Dermis blood vessel endothelial cell (primary cell): ENCODE data around the gene P2RY12. TPM values are rescaled to one million over a fixed set of nuclear protein-coding genes. Genes with fewer than 3 reads are reported as not detected.

Experiments
- DNase-seq: peaks from one replicate; pipeline ENCODE4 v3.0.0; 2010
- total RNA-seq: library from RNA; depleted of rRNA; stranded (reverse); fragments of >200 nt; gene quantifications from 2 replicates; pipeline ENCODE4 v1.2.3, GENCODE V29; 2014

The P2RY12 gene
- not detected in 2 replicates for total RNA-seq

DNA sequence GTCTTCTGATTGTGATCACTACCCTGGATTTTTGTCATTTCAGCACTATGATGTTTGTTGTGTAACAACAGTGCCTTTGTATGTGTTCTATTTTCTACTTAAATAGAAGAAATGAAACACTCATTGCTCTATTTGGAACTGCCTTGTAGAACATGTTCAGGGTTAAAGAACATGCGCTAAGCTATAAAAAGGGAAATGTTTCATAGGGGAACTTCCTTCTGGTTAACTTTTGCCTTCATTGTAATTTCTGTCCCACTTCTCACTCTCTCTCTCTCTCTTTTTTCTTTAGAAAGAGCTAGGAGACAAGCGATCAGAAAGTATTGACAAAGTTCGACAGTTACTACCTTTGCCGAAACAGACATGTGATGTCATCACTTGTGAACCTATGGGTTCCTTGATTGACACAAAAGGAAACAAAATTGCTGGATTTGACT is at the start of gene P2RY12:
Gene P2RY12 (minus strand): TSS at position 13 of the 434 bp plus-strand sequence. CDS start 45,908 bp downstream, outside the sequence.
- DNase-seq, result no peak

DNA sequence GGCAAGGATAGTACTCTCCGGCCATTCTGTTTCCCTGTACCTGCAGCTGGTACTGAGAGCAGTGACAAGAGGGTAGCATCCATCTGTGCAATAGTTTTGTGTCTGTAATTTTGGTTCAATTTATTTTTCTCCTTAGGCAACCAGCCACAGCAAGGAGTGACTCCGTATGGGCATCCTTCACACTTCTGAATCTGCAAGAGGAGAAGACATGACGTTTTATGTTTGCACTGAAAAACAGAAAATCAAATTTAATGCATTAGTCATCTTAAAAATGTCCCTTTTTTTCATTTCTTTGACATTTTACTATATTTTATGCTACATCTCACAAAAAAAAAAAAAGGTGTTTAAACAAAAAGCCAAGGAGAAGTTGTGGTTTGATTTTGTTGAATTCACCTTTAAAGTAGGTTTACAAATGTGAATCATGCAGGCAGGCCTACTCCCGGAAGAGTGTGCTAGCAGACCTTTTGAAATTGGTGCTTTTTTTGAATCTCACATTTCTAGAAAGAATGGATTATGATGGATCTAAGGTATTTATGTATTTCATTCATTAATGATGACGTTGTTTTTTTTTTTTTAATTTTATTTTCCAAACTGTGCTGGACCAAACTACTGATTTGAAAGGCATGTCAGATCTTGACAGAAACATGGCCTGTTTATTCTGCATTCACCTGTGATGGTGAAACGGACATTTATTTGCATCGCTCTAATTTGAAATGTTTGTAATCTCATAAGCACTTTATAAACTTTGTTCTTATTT is 48.2 kb upstream of the P2RY12 start:
- DNase-seq, result no peak

DNA sequence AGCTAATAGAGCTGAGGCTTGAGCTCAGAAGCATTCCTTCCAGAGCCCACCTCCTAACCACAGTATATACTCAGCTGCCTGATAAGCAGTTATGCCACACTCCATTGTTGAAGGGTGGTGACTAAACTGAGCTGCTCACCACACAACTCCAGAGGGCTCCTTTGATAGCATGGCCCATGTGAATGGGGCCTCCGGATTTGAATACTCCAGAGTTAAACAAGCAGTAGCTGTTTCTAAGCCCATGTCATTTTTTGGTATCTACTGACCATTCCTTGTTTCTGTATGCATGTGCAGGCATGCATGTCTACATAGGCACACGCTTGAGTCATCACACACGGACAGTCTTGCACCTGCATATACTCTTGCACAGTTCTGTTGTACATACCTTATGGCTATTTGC is 47.4 kb upstream of the P2RY12 start:
- DNase-seq, result no peak

DNA sequence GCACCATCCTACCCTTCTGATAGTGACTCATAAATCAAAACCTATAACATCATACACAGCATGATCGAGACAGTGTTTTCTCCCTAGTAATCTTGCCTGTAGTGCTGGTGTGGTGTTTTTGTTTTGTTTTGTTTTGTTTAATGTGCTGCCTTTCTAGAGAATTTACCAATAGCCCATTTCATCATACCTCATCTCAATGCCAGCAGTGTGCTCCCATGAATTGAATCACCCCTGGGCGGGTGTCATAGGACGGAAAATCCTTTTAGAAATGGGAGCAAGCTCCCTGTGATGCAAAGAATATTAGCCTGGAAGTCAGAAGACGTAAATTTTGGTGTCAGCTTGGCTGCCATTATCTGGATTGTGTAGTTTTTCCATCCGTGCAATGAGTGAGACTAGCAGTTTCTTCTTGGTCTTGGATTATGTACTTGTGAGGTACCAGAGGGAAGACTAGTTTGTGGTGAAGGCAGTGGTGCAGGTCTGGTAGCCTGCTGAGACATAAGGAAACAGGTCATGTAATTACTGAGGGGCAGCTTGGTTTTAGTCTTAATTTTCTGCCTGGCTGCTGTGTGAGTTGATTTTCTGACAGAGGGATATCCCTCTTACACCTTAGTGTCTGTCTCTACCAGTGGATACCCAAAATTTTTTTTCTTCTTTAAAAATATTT is 46.4 kb upstream of the P2RY12 start:
- no peak for DNase-seq

DNA sequence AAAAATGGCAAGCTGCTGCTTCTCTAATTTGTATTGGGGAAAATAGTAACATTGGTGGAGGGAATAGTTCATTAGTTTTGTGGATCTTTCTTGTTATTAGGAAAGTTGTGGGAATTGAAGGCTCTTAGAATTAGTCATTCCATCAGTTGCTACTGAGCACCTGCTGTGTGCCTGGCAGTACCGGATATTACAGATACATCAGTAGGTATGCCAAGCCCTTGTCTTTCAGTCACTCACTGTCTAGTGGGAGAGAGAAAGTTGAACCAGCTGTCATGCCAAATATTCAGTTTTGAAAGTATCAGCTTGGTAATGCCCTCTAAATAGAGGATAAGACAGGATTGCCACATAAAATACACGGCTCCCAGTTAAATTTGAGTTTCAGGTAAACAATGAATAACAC is 43.8 kb upstream of the P2RY12 start:
- no peak for DNase-seq

DNA sequence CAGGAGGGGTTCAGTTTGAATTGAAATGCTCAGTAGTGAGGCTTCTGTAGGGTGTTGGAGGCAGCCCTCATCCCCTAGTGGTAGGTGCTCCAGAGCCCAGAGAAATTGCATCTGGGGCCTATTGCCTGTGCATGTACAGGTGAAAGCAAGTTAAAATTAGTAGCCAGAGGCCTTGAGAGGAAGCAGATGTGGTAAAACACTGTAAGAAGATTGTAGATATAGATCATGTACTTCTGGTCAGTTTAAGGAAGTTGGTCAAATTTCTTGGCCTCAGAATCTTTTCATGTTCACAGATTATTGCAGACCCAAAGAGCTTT is 41.7 kb upstream of the P2RY12 start:
- DNase-seq, result no peak

DNA sequence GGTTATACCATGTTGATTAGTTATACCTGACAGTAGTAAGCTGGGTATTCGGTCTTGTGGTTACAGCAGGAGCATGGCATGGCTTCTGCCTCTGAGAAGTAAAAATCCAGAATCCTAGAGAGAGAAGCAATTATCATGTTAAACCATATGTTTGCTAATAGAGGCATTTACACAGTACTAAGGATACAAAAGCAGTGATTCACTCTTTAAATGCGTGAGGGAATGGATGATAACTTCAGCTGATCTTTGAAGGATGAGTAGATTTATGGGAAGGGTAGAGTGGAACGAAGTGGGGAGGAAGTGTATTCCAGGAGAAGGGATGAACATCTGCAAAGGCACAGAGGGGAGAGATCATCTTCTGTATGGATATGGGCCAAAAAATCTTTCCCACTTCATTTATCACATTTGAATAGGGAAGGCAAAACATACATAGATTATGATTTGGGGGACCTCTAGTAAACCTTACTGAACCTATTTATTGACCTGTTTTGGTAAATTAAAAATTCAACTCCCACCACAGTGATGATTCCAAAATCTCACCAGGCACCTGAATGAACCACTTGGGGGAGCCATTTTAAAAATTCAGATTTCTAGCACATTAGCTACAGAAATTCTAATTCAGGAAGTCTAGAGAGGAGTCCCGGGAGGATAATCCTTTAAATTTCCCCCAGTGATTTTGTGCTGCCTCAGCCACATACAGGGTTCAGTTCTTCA is 41.2 kb upstream of the P2RY12 start:
- no peak for DNase-seq

DNA sequence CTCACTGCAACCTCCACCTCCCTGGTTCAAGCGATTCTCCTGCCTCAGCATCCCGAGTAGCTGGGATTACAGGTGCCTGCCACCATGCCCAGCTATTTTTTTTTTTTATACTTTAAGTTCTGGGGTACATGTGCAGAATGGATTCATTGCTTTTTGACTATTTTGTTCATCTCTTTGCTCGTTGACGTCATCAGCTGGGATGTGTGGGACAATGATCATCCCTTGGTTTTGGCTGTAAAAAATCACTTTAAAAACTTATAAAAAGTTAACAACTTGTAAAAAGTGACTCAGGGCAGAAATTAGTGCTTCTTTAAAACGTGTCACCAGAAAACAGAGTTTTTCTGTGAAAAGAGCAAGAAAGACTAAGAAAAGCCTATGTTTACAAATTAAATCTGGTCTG is 38.5 kb upstream of the P2RY12 start:
- no peak for DNase-seq

DNA sequence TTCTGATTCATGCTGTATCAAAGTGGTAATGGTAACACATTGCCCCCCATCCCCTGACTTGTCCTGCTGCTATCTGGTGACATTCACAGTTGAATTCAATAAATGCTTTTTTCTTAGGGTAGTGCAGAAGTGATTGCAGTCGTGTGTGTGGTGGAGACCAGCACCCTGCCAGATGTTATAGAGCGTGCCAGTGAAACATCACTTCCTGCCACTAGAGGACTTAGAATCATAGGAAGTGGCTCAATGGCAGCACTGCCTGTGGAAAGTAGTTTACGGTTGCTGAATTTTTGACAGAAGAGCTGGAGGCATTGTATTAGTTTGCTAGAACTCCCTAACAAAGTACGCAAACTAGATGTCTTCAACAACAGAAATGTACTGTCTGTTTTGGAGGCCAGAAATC is 37.4 kb upstream of the P2RY12 start:
- DNase-seq, result no peak

DNA sequence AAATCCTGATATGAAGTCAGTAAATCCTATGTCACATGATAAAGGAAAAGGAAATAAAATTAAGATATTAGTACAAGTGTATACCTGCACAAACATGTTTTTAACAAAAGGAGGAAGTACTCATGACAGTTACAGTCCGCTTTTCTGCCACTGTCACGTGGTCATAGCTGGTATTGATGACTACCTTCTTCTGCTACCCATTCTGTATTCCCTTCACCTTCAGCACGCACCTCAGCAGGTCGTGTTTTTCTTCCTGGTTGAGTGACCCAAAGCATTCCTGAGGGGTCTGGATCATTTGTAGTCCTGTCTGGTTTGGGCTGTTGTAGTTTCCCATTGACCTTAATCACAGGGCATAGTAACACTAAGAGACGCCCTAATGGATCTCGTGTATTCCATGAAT is 35.3 kb upstream of the P2RY12 start:
- DNase-seq, result no peak

DNA sequence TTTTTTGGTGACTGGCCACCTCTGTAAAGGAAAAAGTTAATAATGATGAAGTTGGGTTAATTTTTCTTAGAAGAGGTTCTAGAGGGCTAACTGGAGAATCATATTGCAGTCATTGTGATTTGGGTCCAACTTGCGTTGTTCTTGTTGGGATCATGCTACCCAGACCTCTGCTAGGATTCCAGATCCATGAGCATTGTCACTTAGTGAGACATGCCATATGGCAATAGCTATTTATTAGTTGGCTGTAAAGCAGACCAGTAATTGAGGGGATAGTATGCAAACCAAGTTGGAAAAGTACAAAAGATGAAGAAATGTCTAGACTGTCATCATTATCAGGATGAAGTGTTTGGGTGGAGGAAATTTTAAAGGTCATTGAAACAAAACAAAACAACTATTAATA is 30.7 kb upstream of the P2RY12 start:
- DNase-seq, result no peak

DNA sequence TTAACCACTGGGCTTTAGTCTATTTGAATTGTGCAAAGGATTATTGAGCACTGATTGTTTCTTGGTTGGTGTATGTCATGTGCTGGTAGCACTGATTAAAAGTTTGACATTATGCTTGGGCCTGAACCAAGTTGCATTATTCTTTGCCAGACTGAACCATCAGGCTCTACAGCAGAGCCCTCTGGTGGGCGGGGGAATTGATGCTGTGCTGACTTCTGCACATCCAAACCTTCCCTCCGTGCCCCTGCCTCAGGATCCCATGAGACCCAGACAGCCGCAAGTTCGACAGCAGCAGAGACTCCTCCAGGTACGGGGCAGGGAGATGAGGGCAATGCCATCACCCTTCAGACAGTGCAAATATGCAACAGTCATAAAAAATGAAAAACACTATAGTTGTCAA is 28.4 kb upstream of the P2RY12 start:
- no peak for DNase-seq

DNA sequence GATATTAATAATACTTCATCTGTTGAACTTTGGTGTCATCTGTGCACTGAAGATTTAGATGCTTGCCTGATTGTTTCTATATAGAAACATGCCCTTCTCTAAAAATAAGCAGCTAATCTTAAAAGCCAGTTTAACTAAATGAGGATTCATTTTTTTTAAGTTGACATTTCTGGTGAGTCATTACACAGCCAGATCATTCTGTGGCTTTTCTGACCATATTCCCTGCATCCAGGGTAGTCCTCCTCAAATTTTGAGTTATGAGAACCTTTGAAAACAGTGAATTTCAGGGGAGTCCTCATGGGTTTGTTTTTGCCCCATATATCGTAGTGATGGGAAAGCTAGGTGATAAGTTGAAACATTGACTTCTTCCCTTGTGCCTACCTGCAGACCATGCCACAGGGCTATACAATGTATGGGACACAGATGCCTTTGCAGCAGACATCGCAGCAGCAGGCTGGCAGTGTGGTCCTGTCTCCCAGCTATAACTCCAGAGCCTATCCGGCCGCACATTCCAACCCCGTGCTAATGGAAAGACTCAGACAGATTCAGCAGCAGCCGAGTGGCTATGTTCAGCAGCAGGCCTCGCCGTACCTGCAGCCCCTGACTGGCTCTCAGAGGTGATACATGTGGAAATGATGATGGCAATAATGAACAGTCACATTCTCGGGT is 26.5 kb upstream of the P2RY12 start:
- no peak for DNase-seq

DNA sequence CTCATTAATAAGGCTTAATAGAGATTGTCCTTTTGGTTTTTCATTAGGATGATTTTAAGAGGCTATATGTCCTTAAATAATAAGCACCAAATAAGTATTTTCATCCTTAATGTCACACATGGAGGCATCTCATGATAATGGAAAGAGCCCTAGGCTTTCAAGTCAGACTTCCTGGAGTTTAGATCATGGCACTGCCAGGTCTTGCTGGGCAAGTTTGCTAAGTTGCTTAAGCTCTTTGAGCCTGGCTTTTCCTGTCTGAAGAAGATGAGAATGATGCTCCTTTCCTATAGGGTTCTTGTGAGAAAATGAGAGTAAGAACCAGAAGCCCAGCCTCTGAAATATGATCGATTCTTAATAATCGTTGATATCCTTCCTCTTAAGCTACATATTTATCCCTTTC is 23.4 kb upstream of the P2RY12 start:
- no peak for DNase-seq

DNA sequence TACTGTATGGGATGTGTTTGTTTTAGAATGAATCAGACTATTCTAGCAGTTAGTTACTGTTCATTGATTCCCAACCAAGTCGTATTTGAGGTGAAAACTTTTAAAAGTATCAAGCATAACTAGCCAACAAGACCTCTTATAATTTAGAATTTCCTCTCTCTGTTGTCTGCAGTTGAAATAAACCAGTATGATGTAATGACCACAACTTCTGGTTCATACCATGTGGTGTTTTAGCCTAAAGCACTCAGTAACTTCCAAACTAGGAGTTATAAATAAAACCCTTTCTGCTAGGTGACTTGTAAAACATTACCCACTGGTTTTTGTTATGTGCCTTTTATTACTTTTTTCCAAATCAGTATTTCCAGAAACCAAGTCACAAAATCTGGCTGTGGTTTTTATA is 19.8 kb upstream of the P2RY12 start:
- no peak for DNase-seq

DNA sequence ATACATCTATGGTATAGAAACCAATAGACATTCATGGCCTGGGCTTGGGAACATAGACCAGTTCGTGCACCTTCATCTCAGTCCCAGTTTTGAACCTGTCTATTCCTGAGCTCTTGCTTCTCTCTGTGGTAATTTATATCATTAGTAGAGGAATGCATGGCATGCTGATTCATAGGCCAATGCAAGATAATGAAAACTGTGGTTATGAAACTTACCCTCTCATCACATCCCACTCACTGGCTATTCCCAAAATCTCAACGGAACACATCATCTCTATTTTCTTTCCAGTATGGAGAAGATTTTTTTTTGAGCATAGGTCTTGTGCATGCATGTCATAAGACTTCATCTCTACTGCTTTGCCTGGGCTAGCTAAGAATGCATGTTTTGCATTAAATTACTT is 18.7 kb upstream of the P2RY12 start:
- DNase-seq, result no peak

DNA sequence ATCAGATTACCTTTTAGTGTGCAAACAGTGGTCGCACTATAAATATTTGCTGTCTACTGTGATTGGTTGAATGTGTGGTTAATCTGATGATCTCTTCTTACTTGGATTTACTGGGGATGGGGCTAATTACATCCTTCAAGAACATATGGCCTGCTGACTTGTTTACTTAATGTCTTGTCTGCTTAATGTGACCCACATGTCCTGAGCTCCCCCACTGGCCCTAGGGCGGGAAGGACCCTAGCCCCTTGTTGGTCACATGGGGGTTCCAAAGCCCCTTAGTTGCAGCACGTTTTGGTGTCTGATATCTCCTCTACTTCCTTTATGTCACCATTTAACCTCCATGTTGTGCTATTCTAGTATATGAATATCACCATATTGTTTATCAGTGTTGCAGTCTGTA is 17.8 kb upstream of the P2RY12 start:
- no peak for DNase-seq

DNA sequence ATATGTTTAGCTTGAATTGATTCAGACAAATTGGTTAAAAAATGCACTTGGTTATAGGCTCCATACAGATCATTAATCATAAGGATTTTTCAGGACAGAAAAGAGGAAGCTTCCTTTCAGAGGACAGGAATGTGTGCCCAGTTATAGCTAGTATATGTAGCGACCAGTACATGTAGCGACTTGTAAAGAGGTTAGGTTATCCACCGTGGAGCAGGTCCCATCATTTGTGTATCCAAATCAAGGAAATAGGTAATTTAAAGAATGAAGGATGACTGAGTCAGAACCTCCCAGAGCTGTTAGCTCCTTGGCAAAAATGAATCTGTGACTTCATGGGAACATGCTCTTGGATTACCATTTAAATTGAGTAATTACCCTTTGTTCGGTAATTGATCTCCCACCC is 15.8 kb upstream of the P2RY12 start:
- DNase-seq, result no peak

DNA sequence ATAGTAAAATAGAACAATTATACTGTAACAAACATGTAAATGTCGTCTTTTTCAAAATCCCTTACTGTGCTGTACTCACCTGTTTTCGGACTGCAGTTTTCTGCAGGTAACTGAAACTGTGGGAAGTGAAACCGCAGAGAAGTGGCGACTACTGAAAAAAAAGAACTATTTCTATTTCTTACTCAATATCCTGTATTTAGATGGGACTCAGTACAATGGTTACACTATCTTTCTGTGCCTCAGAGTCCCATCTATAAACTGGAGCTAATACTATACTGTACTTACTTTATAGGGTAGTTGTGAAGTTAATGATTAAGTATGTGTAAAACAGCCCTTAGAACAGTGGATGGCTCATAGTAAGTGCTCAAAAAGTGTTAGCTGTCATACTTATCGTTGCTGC is 14.3 kb upstream of the P2RY12 start:
- no peak for DNase-seq

DNA sequence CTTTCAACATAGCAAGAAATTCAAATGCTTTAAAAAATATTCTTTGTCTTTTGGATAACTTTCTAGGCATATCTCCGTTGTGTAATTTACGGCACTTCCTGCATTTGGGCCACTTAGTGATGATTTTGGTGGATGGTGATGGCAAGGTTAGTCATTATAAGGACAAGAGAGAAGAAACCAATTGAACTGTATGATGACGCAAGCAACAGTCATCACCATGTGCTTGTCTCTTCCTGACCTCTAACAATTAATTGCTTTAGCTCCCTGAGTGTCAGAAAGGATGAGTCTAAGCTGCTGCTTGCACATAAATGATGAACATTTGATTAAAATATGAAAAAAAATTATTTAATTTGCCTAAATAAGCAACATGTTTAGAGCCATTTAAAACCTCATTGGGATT is 11.3 kb upstream of the P2RY12 start:
- no peak for DNase-seq

DNA sequence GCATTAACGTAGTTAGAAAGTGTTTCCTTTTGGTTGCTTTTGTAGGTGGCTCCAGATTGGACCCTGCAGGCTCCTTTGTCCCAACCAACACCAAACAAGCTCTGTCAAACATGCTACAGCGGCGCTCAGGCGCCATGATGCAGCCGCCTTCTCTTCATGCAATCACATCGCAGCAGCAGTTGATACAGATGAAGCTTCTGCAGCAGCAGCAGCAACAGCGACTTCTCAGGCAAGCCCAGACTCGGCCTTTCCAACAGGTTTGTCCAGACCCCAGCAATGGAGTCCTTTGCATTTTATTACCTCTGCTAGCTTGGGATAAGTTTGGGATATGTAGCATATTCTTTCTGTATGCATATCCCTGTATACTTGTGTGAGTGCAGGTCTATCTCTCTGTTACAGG is 10.1 kb upstream of the P2RY12 start:
- DNase-seq, result no peak

DNA sequence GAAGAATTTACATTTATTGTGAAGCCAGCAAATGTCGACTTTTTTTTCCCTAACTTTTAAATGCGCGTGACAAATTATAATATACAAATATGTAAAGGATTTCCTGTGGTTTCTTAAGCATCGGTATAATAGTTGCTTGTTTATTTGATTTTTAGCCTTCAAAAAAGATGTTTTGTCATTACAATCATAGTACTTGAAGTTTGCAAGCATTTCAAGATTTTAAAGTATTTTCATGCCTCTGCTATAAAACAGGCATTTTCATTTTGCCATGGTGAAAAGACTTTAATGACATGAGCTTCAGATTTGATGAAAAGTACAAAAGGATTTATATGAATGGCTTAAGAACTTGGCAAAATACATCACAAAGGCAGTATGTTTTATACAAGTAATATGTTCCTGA is 9.4 kb upstream of the P2RY12 start:
- DNase-seq, result no peak

DNA sequence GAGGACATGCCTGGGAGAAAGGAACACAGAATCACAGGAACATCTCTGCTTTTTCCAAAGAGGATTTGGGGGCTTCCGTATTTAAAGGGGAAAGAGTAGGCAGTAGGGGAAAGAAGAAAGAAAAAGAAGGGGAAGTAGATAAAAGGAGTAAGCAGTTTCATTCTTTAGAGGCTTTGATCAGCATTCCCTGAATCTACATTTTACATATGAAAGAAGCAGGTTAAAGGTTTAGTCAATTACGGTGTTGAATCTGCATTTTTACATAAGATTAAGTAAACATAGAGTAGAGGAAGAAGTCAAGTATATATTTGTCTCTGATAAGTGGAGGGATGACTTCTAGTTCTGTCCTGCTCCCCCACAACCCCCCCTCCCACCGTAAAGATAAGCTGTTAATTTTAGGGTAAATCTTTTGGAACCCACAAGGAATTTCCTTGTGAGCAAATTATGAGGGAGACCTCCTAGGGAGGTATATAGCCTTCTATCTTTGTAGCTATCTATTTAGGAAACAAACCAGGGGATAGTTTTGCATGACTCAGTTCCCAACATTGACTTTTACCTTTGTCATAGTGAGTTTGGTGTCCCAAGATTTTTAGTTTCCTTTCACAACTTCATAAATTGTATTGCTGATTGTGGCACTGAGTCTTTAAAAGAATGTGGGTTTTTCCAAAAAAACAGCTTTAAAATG is 8.7 kb upstream of the P2RY12 start:
- DNase-seq, result no peak
